ENCODE data around the gene ELF1.
"Not testable (repeated sequence)": the region's sequence is repeated elsewhere in the genome, so short reads cannot be mapped to it uniquely, and the experiment has no call there.

ELF1 gene

DNA sequence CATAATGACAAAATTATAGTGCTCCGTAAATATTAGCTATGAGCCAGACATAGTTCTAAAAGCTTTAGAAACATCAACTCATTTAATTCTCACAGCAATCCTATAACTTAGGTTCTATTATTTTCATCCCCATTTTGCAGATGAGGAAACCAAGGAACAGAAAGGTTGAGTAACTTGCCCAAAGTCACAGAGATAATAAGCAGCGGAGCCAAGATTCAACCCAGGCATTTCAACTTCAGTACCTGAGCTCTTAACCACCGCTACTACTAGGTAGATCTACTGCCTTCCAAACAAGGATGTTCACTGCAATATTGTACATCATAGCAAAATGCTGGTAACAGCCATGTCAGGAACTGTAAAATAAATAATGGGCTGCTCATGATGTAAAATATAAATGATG, 39.9 kb downstream of the ELF1 start:
- Histone ChIP-seq H3K27me3 (ENCODE audit: insufficient read depth, low read length) (no peaks in the 10 kb centered on the region), H4K12ac (ENCODE audit: low read depth, low read length) (no peak overlapping the region), H4K8ac (ENCODE audit: low read depth, low read length) (no peak overlapping the region), H3K4ac (ENCODE audit: low read depth, low read length) (no peak overlapping the region), H2BK5ac (ENCODE audit: low read depth, low read length, poor library complexity) (no peak overlapping the region), H3K36me3 (ENCODE audit: control insufficient read depth in 1 of 2, insufficient read depth in 2 of 2, low read length in 2 of 2) (peaks cover 0 to 3% of the 10 kb centered on the region in 2 experiments), H4K91ac (ENCODE audit: low read depth, low read length) (no peak overlapping the region), H3K9ac (ENCODE audit: low read length) (no peak overlapping the region), H3K4me2 (ENCODE audit: low read length) (no peak overlapping the region), H3K79me1 (ENCODE audit: low read length) (no peaks in the 10 kb centered on the region), H2AFZ (ENCODE audit: insufficient read depth, low read length, poor library complexity) (no peak overlapping the region), H3K4me3 (ENCODE audit: low read depth, low read length) (no peak overlapping the region), H3K9me3 (ENCODE audit: insufficient read depth, low read depth, low read length) (no peaks in the 10 kb centered on the region), H3K27ac (ENCODE audit: low read depth, low read length) (no peak overlapping the region), H2BK12ac (ENCODE audit: low read length) (no peak overlapping the region), H2BK120ac (ENCODE audit: insufficient read depth, low read length, poor library complexity) (no peak overlapping the region), H3K4me1 (ENCODE audit: control insufficient read depth in 1 of 2, insufficient read depth in 2 of 2, low read length in 2 of 2) (peaks cover 0 to 1% of the 10 kb centered on the region in 2 experiments), H2AK5ac (ENCODE audit: low read length) (no peak overlapping the region), H3K23ac (ENCODE audit: low read length) (no peak overlapping the region), H3K79me2 (ENCODE audit: control insufficient read depth, insufficient read depth, low read length, poor library complexity) (no peaks in the 10 kb centered on the region), H3K18ac (ENCODE audit: low read length) (no peak overlapping the region), H3K14ac (ENCODE audit: low read length) (no peak overlapping the region)
- WGBS (ENCODE audit: extremely low coverage, insufficient coverage, insufficient read length), result no CpG with 5 or more reads among the region's 3 CpGs
- DNase-seq, result no peak

DNA sequence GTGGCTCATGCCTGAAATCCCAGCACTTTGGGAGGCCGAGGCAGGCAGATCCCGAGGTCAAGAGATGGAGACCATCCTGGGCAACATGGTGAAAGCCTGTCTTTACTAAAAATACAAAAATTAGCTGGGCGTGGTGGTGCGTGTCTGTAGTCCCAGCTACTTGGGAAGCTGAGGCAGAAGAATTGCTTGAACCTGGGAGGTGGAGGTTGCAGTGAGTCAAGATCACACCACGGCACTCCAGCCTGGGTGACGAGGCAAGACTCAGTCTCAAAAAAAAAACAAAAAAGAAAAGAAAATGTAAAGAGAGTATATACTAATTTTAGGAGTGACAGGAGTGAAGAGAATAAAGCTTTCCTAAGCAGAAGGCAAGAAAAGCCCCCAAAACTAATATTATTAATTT, 41.0 kb downstream of the ELF1 start:
- not testable (repeated sequence) for H2AFZ ChIP-seq (ENCODE audit: insufficient read depth, low read length, poor library complexity); DNase-seq; H3K4me3 ChIP-seq (ENCODE audit: low read depth, low read length); H2AK5ac ChIP-seq (ENCODE audit: low read length); H4K12ac ChIP-seq (ENCODE audit: low read depth, low read length); H3K4ac ChIP-seq (ENCODE audit: low read depth, low read length); H2BK12ac ChIP-seq (ENCODE audit: low read length); H4K91ac ChIP-seq (ENCODE audit: low read depth, low read length); H2BK120ac ChIP-seq (ENCODE audit: insufficient read depth, low read length, poor library complexity); H3K9ac ChIP-seq (ENCODE audit: low read length); H2BK5ac ChIP-seq (ENCODE audit: low read depth, low read length, poor library complexity); H3K23ac ChIP-seq (ENCODE audit: low read length); H3K18ac ChIP-seq (ENCODE audit: low read length); H3K4me2 ChIP-seq (ENCODE audit: low read length); H3K27me3 ChIP-seq (ENCODE audit: insufficient read depth, low read length); H3K79me1 ChIP-seq (ENCODE audit: low read length); H3K4me1 ChIP-seq (ENCODE audit: control insufficient read depth in 1 of 2, insufficient read depth in 2 of 2, low read length in 2 of 2); H3K36me3 ChIP-seq (ENCODE audit: control insufficient read depth in 1 of 2, insufficient read depth in 2 of 2, low read length in 2 of 2); H3K9me3 ChIP-seq (ENCODE audit: insufficient read depth, low read depth, low read length); H4K8ac ChIP-seq (ENCODE audit: low read depth, low read length); H3K27ac ChIP-seq (ENCODE audit: low read depth, low read length); H3K79me2 ChIP-seq (ENCODE audit: control insufficient read depth, insufficient read depth, low read length, poor library complexity); H3K14ac ChIP-seq (ENCODE audit: low read length)
- no CpG with 5 or more reads among the region's 6 CpGs for WGBS (ENCODE audit: extremely low coverage, insufficient coverage, insufficient read length)

GRCh38 chr13:40975441-40975840, 43.7 kb downstream of the ELF1 start:
- Histone ChIP-seq H3K27ac (ENCODE audit: low read depth, low read length) (no peak overlapping the region), H2BK5ac (ENCODE audit: low read depth, low read length, poor library complexity) (no peak overlapping the region), H3K4me1 (ENCODE audit: control insufficient read depth in 1 of 2, insufficient read depth in 2 of 2, low read length in 2 of 2) (peaks cover 0 to 1% of the 10 kb centered on the region in 2 experiments), H3K36me3 (ENCODE audit: control insufficient read depth in 1 of 2, insufficient read depth in 2 of 2, low read length in 2 of 2) (peaks cover 0 to 3% of the 10 kb centered on the region in 2 experiments), H3K27me3 (ENCODE audit: insufficient read depth, low read length) (no peaks in the 10 kb centered on the region), H3K9me3 (ENCODE audit: insufficient read depth, low read depth, low read length) (no peaks in the 10 kb centered on the region), H3K79me1 (ENCODE audit: low read length) (no peaks in the 10 kb centered on the region), H2AK5ac (ENCODE audit: low read length) (no peak overlapping the region), H3K18ac (ENCODE audit: low read length) (no peak overlapping the region), H4K91ac (ENCODE audit: low read depth, low read length) (no peak overlapping the region), H3K23ac (ENCODE audit: low read length) (no peak overlapping the region), H3K14ac (ENCODE audit: low read length) (no peak overlapping the region), H2BK120ac (ENCODE audit: insufficient read depth, low read length, poor library complexity) (no peak overlapping the region), H4K8ac (ENCODE audit: low read depth, low read length) (no peak overlapping the region), H3K79me2 (ENCODE audit: control insufficient read depth, insufficient read depth, low read length, poor library complexity) (no peaks in the 10 kb centered on the region), H3K9ac (ENCODE audit: low read length) (no peak overlapping the region), H3K4me3 (ENCODE audit: low read depth, low read length) (no peak overlapping the region), H2AFZ (ENCODE audit: insufficient read depth, low read length, poor library complexity) (no peak overlapping the region), H3K4me2 (ENCODE audit: low read length) (no peak overlapping the region), H3K4ac (ENCODE audit: low read depth, low read length) (no peak overlapping the region), H2BK12ac (ENCODE audit: low read length) (no peak overlapping the region), H4K12ac (ENCODE audit: low read depth, low read length) (no peak overlapping the region)
- no peak for DNase-seq

DNA sequence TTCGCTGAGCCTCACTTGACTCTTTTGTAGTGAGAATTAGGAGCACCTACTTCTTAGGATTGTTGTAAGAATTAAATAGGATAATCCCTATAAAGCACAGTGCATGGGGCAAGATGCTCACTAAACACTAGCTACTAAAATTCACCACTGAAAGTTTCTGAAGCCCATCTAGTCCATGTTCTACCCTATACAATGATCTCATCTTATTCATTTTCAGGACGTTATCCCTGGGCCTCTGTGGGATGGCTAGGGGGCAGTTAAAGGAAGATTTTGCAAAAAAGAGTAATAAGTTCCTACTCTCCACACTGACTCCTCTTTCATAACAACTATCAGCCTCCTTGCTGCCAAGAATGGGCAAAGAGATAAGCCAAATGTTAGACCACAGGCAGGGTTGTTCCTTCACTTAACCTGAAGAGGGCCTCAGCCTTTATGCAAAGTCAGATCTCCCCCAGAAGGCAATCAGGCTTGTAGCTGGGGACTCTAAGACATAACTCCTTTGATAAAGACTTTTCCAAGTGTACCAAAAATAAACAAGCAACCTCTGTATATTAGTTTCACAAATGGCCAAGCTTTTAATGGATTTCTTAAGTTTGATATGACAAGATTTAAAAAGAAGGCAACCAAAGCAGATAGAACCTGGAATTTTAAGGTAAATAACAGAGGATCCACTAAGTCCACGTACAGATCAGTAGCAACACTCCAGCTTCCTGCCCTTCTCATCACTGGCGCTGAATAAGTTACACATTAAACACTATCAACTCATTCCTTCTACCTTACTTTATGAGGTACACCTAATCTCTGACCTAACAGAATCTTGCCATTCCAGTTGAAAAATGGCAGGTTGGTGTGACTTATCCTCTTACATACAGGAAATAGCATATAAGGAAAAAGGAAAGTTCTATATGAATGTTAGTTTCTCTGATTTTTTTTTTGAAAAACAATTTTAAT, 44.4 kb downstream of the ELF1 start:
- H3K36me3 ChIP-seq (ENCODE audit: control insufficient read depth in 1 of 2, insufficient read depth in 2 of 2, low read length in 2 of 2), result peaks cover 0 to 3% of the 10 kb centered on the region in 2 experiments

More for the DNA sequence above, 44.4 kb downstream of the ELF1 start:
- no CpG with 5 or more reads among the region's 4 CpGs for WGBS (ENCODE audit: extremely low coverage, insufficient coverage, insufficient read length)
- Histone ChIP-seq H3K27ac (ENCODE audit: low read depth, low read length) (no peak overlapping the region), H2AFZ (ENCODE audit: insufficient read depth, low read length, poor library complexity) (no peak overlapping the region), H3K14ac (ENCODE audit: low read length) (no peak overlapping the region), H3K23ac (ENCODE audit: low read length) (no peak overlapping the region), H4K12ac (ENCODE audit: low read depth, low read length) (no peak overlapping the region), H4K91ac (ENCODE audit: low read depth, low read length) (no peak overlapping the region), H4K8ac (ENCODE audit: low read depth, low read length) (no peak overlapping the region), H3K4me1 (ENCODE audit: control insufficient read depth in 1 of 2, insufficient read depth in 2 of 2, low read length in 2 of 2) (peaks cover 0 to 1% of the 10 kb centered on the region in 2 experiments), H2AK5ac (ENCODE audit: low read length) (no peak overlapping the region), H3K79me1 (ENCODE audit: low read length) (no peaks in the 10 kb centered on the region), H2BK5ac (ENCODE audit: low read depth, low read length, poor library complexity) (no peak overlapping the region), H3K27me3 (ENCODE audit: insufficient read depth, low read length) (no peaks in the 10 kb centered on the region), H2BK120ac (ENCODE audit: insufficient read depth, low read length, poor library complexity) (no peak overlapping the region), H2BK12ac (ENCODE audit: low read length) (no peak overlapping the region), H3K9me3 (ENCODE audit: insufficient read depth, low read depth, low read length) (no peaks in the 10 kb centered on the region), H3K18ac (ENCODE audit: low read length) (no peak overlapping the region), H3K4ac (ENCODE audit: low read depth, low read length) (no peak overlapping the region), H3K4me2 (ENCODE audit: low read length) (no peak overlapping the region), H3K79me2 (ENCODE audit: control insufficient read depth, insufficient read depth, low read length, poor library complexity) (no peaks in the 10 kb centered on the region), H3K4me3 (ENCODE audit: low read depth, low read length) (no peak overlapping the region), H3K9ac (ENCODE audit: low read length) (no peak overlapping the region)
- DNase-seq, result no peak

Data from trophoblast cell (in vitro differentiated cells and primary cell).